T-helper 22 cell (primary cell): ENCODE data around the gene ZNF300.
"Not testable (repeated sequence)": the region's sequence is repeated elsewhere in the genome, so short reads cannot be mapped to it uniquely, and the experiment has no call there.

Source experiments
- DNase-seq: peaks from one replicate; pipeline ENCODE4 v3.0.0-alpha.2; 2020; ENCODE audit warnings: low read depth

Gene ZNF300

DNA sequence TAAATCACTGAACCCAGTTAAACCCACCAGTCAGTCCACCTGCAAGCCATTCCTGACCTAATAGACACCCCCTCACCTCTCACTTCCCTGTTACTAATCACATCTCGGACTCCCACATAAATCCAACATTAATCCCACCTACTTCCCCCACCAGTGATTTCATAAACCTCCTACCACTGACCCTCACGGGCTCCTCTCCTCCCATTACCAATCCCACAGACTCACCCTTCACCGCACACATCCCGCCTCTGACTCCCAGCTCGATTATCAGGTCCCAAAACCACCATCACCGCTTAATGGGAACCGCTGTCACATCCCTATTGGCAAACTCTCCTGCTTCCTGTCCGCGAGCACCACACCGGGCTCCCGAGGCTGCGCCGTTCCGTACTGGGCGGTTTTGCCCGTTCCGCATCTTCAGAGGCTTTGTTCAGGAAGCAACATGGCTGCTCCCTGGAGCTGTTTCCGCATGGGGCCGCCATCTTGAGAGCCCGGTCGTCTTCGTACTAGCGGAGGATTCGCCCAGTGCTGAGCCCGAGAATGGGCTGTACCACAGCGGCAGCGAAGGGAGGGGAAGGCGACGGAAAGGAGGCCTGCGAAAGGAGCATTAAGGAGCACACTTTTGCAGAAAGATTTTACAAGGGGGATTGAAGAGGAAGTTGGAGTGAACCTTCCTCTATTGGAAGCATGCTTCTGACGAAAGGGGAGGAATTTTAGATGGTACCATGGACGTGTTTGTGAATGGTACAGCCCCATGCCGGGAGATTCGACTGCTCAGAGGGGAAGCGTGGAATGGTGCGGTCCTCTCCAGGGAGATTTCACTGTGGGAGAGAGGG lies at the start of gene ZNF300:
TSS of gene ZNF300 (minus strand) at position 502 of the 833 bp plus-strand sequence. CDS start 1,825 bp downstream, outside the sequence.
- DNase-seq, result no peak

DNA sequence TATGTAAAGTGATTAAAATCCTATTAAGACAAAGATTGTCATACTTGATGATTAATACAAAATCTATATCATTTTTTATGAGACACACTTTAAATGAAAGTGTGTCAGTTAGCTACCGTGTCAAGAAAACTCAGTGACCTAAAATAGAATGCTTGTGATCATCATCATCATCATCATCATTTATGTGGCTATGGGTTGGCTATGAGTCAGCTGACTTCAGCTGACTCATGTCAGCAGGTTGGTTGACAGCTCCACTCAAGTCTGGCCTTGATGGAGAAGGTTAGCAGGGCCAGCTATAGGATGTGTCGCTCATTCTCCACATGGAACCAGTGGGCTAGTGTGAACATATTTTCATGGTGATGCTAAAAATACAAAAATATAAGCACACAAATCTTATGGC lies 43.8 kb upstream of the ZNF300 start:
- no peak for DNase-seq

DNA sequence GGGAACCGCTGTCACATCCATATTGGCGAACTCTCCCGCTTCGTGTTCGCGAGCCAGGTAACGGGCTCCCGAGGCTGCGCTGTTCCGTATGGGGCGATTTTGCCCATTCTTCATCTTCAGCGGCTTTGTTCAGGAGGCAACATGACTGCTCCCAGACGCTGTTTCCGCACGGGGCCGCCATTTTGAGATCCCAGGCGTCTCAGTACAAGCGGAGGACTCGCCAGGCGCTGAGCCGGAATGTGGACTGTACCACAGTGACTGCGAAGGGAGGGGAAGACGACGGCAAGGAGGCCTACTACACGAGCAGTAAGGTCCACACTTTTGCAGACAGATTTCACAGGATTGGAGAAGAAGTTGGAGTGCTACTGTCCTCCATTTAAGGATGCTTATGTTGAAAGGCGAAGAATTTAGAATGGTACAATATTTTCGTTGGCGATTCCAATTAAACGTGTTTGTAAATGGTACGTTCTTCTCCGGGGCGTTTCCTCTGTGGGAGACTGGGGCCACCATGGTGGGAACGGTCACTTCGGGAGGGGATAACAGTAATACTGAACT lies 41.6 kb upstream of the ZNF300 start:
- DNase-seq, result no peak

DNA sequence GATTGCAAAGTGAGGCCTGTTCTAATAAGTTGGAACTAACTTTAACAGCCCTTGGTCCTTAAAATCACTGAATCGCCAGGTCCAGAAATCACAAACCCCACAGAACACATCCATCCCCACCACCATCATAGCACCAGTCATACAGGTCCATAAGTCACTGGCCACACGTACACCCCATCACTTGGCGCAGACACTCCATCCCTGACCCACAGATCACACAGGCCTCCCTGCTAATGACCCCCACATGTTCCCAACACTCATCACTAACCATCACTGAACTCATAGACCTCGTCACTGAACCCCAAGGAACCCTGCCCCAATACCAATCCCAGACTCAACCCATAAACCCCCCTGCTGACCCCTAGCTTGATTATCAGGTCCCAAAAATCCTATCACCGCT lies 41.2 kb upstream of the ZNF300 start:
- no peak for DNase-seq

DNA sequence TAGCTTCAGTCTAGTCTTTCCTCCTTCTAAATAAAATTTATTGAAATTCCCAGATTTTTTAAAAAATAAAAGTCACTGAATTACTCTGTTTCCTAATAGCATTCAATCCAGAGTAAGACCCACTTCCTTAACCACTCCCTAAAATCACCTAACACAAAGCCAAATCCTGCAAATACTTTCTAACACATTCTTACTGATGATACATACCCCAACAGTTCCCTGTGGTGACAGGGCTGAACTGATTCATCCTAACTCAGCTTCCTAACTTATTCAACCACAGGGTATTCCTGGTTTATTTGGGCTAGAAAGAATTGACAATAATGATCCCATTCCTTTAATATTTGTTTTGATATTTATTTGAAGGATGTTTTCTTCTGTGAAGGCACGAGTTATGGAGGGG lies 40.7 kb upstream of the ZNF300 start:
- no peak for DNase-seq

DNA sequence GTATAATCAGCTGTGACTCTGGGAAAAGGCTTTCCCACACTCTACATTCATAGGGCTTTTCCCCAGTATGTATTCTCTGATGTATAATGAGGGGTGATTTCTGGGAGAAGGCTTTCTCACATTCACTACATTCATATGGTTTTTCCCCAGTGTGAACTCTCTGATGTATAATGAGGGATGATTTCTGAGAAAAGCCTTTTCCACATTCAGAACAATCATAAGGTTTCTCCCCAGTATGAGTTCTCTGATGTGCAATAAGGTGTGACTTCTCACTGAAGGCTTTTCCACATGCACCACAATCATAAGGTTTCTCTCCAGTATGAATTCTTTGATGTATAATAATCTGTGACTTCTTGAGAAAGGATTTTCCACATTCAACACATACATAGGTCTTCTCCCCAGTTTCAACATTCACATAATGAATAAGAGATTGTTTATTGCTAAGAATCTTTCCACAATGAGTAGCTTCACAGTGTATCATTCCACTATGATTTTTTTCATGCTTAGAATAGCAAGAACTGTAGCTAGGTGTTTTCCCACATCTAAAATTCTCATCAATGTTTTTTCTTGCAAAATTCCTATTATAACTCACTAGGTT lies 26.7 kb upstream of the ZNF300 start:
- no peak for DNase-seq

DNA sequence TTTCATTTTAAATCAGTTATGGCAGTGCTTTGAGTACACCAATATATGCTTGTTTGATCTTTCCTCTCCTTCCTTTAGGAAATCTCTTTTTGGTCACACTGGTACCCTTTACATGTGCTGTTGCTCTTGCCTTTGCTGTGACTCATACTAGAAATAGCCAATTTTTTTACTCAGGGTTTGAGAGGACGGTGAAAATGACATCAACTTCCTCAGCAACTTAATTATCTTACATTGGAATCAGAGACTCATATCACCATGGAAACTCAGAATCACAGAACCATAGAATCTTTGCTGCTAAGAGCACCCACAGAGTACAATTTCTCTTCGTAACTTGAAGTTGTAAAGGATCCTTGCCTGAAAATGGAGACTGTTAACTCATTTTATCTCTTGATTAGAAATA lies 13.8 kb upstream of the ZNF300 start:
- no peak for DNase-seq

DNA sequence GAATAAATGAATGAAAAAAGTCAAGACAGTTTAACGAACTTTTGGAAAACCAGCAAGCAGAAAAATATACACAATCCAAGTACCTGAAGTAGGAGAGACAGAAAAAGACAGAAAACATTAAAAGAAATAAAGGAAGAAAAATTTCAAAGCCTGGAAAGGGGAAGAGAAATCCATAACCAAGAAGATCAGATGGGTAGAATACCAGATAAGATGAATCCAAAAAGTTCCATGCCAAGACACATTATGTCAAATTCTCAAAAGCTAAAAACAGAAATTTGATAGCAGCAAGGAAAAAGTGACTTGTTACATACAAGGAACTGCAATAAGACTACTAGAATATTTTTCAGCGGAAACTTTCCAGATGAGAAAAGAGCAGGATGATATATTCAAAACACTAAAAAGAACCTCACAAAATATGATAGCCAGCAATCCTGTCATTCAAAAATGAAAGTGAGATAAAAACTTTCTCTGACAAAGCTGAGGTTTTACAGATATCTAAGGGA lies 7.6 kb upstream of the ZNF300 start:
- no peak for DNase-seq

DNA sequence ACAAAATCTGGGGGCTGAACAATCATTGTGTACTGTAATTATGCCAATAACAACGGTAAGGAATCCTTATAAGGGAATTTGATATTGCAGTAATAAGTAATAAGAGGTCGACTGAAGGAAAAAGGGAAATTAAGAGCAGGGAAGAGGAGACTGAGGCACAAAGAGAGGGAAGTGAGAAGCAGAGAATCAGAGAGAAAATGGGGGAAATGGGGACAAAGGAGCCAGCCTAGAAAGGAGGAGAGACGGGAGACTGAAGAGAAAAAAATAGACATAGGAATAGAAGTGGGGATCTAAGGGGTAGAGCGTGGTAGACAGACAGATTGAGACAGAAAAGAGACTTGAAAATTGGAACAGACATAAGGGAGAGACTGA lies 518 bp upstream of the ZNF300 start:
- DNase-seq, result no peak

DNA sequence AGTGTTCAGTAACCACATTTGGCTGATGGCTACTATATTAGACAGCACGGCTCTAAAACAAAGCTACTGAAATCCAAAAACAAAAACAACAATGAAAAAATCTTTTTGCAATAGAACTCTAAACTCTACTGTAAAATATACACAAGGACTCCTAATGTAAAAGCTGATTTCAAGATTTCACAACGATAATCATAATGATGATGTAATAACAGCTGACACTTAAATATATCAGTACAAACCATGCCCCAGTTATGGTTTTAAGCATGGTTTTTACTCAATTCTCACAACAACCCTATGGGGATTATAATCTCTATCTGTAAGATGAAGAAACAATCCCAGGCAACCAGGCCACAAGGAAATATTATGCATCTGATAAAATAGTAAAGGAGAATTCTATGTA lies 3.3 kb downstream of the ZNF300 start:
- DNase-seq, result no peak

DNA sequence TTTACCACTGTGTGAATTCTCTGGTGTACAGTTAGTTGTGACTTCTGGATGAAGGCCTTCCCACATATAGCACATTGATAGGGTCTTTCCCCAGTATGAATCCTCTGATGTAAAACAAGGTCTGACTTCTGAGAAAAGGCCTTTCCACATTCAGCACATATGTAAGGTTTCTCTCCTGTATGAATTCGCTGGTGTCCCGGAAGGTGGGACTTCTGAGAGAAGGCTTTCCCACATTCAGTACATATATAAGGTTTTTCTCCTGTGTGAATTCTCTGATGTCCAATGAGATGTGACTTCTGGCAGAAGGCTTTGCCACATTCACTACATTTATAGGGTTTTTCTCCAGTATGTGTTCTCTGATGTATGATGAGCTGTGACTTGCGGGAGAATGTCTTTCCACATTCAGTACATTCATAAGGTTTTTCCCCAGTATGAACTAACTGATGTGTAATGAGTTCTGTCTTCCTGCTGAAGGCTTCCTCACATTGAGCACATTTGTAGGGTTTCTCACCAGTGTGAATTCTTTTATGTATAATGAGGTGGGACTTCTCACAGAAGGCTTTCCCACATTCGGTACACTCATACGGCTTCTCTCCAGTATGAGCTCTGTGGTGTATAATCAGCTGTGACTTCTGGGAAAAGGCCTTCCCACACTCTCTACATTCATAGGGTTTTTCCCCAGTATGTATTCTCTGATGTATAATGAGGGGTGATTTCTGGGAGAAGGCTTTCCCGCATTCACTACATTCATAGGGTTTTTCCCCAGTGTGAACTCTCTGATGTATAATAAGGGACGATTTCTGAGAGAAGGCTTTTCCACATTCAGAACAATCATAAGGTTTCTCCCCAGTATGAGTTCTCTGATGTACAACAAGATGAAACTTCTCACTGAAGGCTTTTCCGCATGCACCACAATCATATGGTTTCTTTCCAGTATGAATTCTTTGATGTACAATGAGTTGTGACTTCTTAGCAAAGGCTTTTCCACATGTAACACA lies 9.1 kb downstream of the ZNF300 start:
- DNase-seq, result no peak

DNA sequence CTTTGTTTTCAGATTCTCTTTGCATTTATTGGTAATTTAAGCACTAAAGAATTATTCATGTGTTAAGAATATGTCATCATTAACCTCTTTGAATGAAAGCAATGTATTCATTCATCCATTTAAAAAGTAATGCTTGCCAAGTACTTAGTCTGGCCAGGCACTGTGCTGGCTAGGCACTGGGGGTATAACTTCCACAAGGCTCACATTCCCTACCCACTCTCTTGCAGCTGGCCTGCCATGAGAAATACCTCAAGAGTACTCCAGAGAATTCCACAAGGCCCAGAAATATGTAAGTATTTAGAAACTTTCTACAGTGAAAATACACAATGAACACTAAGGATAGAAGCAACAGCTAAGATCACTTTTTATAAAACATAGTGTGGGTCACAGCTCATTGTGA lies 25.4 kb downstream of the ZNF300 start:
- DNase-seq, result no peak

DNA sequence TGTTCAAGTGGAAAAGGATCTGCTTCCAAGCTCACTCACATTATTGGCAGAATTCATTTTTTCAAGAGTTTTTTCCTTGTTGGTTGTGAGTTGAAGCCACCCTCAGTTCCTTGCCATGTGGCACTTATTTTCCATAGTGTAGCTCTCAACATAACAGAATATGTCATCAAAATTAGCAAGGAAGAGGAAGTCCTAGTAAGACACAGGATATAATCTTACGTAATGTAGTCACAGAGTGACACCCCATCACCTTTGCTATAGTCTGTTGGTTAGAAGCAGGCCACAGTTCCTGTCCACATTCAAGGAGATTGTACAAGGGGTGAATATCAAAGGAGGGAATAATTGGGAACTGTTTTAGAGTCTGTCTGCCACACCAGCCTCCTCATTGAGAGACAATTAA lies 42.7 kb downstream of the ZNF300 start:
- DNase-seq, result no peak

DNA sequence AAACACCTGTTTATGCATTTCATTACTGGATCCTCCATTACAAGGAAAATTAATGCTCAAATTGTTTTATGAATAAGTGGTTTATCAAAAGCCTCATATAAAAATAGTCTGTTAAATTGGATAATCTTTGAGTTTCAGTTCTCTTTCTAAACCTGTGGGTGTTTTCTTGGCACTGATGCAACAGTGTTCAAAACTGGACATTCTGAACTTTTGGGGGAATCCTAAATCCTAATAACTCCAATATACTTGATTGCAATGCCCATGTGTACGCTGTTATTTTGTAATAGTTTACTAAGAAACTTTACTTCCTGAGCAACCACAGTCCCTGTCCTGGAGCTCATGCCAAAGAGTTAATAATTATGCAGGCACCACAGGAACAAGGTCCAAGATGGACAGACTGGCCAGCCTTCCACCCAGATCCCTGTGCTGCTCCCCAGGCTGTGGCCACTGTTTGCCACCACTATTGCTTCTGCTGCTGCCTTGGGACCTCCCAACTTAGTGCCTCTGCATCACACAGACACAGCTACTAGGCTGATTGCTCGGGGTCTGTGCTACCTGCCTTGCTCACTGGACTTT lies 44.4 kb downstream of the ZNF300 start:
- DNase-seq, result no peak

DNA sequence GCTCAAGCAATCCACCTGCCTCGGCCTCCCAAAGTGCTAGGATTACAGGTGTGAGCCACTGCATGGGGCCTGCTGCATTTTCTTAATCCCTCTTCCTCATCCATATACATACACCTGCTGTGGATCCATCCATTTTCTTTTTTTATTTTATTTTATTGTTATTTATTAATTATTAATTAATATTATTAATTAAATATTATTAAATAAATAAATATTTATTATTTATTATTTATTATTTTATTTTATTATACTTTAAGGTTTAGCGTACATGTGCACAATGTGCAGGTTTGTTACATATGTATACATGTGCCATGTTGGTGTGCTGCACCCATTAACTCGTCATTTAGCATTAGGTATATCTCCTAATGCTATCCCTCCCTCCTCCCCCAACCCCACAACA lies 48.1 kb downstream of the ZNF300 start:
- not testable (repeated sequence) for DNase-seq

DNA sequence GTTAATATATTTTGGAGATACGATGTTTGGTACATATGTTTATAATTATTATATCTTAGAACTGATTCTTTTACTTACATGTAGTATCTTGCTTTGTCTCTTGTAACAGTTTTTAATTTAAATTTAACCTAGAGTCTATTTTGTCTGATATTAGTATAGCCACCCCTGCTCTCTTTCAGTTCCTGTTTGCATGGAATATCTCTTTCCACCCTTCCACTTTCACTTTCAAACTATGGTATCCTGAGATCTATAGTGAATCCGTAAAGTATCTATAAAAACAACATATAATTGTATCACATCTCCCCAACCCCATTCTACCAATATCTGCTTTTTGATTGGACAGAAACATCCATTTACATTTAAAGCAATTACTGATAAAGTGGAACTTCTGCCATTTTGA lies 51.2 kb downstream of the ZNF300 start:
- DNase-seq, result no peak

DNA sequence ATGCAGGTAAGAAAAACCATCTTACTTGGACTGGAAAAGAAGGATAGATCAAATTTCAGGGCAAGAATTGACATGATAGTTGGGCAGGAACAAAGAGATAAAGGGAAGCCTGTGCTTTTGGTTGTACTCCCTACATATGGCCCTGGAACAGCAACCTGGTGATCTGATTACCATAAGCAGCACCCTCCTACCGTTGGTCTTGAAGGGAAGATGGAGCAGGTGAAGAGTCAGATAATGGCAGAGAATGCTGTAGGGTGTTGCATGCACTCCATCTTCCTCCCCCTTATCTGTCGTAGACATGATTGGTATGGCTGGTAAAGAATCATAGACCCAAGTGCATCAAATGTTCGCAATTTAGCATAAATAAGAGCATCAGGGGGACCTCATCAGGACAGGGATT lies 53.7 kb downstream of the ZNF300 start:
- no peak for DNase-seq

DNA sequence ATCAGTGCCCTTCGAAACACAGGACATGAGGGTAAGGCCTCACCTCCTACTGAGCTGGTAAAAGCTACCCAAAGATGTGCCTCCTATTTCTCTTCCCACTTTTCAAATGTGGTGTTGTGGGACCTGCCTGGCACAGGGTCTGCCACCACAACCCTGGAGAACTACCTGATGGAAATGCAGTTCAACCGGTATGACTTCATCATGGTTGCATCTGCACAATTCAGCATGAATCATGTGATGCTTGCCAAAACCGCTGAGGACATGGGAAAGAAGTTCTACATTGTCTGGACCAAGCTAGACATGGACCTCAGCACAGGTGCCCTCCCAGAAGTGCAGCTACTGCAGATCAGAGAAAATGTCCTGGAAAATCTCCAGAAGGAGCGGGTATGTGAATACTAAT lies 56.5 kb downstream of the ZNF300 start:
- no peak for DNase-seq

DNA sequence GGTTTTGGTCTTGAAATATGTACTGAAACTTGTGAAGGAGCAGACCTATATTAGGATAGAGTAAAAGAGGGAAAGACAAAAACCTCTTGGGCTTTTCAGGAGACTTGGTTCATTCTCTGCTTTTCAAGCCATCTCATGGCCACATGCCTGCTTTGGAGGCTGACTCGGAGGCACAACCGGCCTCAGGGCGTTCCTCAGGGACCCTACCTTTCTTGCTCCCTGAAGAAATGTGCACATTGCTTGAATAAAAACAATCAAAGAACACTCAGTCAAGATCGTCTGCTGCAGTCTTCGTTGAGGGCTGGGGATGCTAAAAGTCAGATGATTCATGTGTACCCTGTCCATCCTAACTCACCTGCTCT lies 57.5 kb downstream of the ZNF300 start:
- DNase-seq, result no peak

DNA sequence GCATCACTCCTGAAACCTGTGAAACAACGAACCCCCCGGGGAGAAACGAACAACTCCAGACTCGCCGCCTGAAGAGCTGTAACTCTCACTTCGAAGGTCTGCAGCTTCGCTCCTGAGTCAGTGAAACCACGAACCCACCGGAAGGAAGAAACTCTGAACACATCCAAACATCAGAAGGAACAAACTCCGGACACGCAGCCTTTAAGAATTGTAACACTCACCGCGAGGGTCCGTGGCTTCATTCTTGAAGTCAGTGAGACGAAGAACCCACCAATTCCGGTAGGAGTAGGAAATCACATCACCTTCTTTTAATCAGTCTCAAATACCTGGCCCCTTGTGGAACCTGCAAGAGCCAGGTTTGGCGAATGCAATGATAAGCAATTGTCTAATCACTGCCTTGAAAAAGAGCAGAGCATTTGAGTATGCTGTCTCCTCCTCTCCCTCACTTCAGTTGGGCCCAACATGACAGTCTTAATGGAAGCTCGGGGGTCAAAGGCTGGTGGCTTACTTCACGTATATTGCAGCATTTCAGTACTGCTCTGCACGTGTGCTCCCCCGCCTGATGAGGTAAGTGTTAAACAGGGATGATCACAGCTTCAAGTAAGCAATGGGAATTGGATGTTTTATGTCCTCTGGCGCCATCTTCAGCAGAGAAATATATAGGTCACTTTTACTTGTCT lies 58.0 kb downstream of the ZNF300 start:
- peak; percentile 46 for DNase-seq

DNA sequence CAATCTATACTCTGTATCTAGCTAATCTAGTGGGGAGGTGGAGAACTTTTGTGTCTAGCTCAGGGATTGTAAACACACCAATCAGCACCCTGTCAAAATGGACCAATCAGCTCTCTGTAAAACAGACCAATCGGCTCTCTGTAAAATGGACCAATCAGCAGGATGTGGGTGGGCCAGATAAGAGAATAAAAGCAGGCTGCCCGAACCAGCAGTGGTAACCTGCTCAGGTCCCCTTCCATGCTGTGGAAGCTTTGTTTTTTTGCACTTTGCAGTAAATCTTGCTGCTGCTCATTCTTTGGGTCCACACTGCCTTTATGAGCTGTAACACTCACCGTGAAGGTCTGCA lies 58.5 kb downstream of the ZNF300 start, which contains the start of gene IRGM:
TSS of gene IRGM (plus strand) at position 214 of the 346 bp plus-strand sequence. CDS start 1,603 bp downstream, outside the sequence.
- DNase-seq, result not testable (repeated sequence)
